K562 (cell line): Measurements from ENCODE around the gene CTF1. TPM values are rescaled to one million over a fixed set of nuclear protein-coding genes. Genes with fewer than 3 reads are reported as not detected.

Experiments used
- AFF1 ChIP-seq, 2 experiments: fragments of 450-650 bp; IDR thresholded peaks; 2 replicates each; pipeline ENCODE4 v1.6.1; 2018; ENCODE audit warnings: mild to moderate bottlenecking in 2 of 2, low read depth in 1 of 2; ENCODE audit not compliant: partially characterized antibody in 2 of 2
- CTBP1 ChIP-seq: fragments of 450-650 bp; IDR thresholded peaks from 2 replicates; pipeline ENCODE4 v1.6.1; 2016; ENCODE audit warnings: borderline replicate concordance
- ELK1 ChIP-seq: sonication (generic); formaldehyde crosslinking; IDR thresholded peaks from 2 replicates; pipeline ENCODE4 v1.8.1; 2022; ENCODE audit warnings: missing genetic modification reagents
- EP400 ChIP-seq: fragments of 450-650 bp; IDR thresholded peaks from 2 replicates; pipeline ENCODE4 v1.6.1; 2017; ENCODE audit warnings: antibody characterized with exemption, mild to moderate bottlenecking, moderate library complexity
- GABPA ChIP-seq: fragments of 200-800 bp; sonication (Bioruptor generic); conservative IDR thresholded peaks from 2 replicates; pipeline ENCODE4 v1.6.1; 2016; ENCODE audit warnings: low read depth, missing genetic modification characterization, missing compliant biosample characterization
- HSF4 ChIP-seq: fragments of 250-450 bp; sonication (Bioruptor Pico); IDR thresholded peaks from 2 replicates; pipeline ENCODE4 v2.1.2; 2022; ENCODE audit warnings: mild to moderate bottlenecking, moderate library complexity, borderline replicate concordance
- JUNB ChIP-seq: fragments of 450-650 bp; formaldehyde crosslinking; conservative IDR thresholded peaks from 2 replicates; pipeline ENCODE4 v1.4.0; 2020; ENCODE audit warnings: mild to moderate bottlenecking
- KLF6 ChIP-seq: fragments of 250-450 bp; sonication (Bioruptor Pico); IDR thresholded peaks from 2 replicates; pipeline ENCODE4 v1.4.0; 2020; ENCODE audit warnings: mild to moderate bottlenecking, moderate library complexity, borderline replicate concordance
- MLX ChIP-seq, 2 experiments: fragments of 450-650 bp in 1 of 2; sonication (generic) in 1 of 2; formaldehyde crosslinking; conservative IDR thresholded peaks; 2 replicates each; pipeline versions ENCODE4 v1.4.0 to v1.8.1; 2020 to 2022; ENCODE audit warnings: mild to moderate bottlenecking in 1 of 2, missing genetic modification reagents in 1 of 2
- NFATC3 ChIP-seq: fragments of 450-650 bp; IDR thresholded peaks from 2 replicates; pipeline ENCODE4 v1.6.1; 2017; ENCODE audit warnings: mild to moderate bottlenecking
- NUFIP1 ChIP-seq: fragments of 450-650 bp; IDR thresholded peaks from 2 replicates; pipeline ENCODE4 v1.6.1; 2018; ENCODE audit not compliant: partially characterized antibody
- RB1 ChIP-seq: fragments of 450-650 bp; IDR thresholded peaks from 2 replicates; pipeline ENCODE4 v1.6.1; 2017; ENCODE audit warnings: low read depth, mild to moderate bottlenecking
- RBM25 ChIP-seq: fragments of 200-400 bp; formaldehyde crosslinking; IDR thresholded peaks from 2 replicates; pipeline ENCODE4 v1.6.1; 2018; ENCODE audit warnings: low read length, low read depth, moderate library complexity; ENCODE audit not compliant: severe bottlenecking
- RNF2 ChIP-seq: sonication (generic); IDR thresholded peaks from 2 replicates; pipeline ENCODE4 v1.6.1; 2016
- SIRT6 ChIP-seq: IDR thresholded peaks from one replicate; pipeline ENCODE4 v1.6.1; 2012; ENCODE audit warnings: low read depth, mild to moderate bottlenecking, control low read depth, inconsistent platforms, low read length, moderate library complexity
- SREBF2 ChIP-seq: sonication (generic); formaldehyde crosslinking; IDR thresholded peaks from 2 replicates; pipeline ENCODE4 v1.4.0; 2020; ENCODE audit warnings: mild to moderate bottlenecking, missing genetic modification reagents
- TFE3 ChIP-seq: fragments of 450-650 bp; formaldehyde crosslinking; IDR thresholded peaks from 2 replicates; pipeline ENCODE4 v1.4.0; 2020; ENCODE audit warnings: mild to moderate bottlenecking, mixed read lengths
- TRIM24 ChIP-seq, 2 experiments: fragments of 450-650 bp; IDR thresholded peaks; 2 replicates each; pipeline ENCODE4 v1.6.1; 2016
- ZNF77 ChIP-seq: fragments of 250-450 bp; sonication (Bioruptor Pico); IDR thresholded peaks from 2 replicates; pipeline ENCODE4 v1.5.0; 2020
- ZNF830 ChIP-seq: fragments of 250-450 bp; sonication (Bioruptor Pico); IDR thresholded peaks from 2 replicates; pipeline ENCODE4 v1.5.0; 2021; ENCODE audit warnings: mild to moderate bottlenecking
- polyA plus RNA-seq, 8 experiments: library from polyadenylated mRNA; depleted of rRNA in 4 of 8; stranded (reverse) in 5 of 8; unstranded in 3 of 8; fragments of >200 nt; fragmentation: Nextera tagmentation in 2 of 8; fragmentation: Illumina TruSeq in 1 of 8; extraction: Ambion mirVana in 2 of 8; extraction: Trizol in 1 of 8; gene quantifications; 2 replicates each; pipeline versions ENCODE4 v1.2.1 to v1.2.3, GENCODE V29; 2011 to 2014; ENCODE audit warnings: inconsistent platforms in 1 of 8, missing spikeins in 1 of 8
- total RNA-seq, 7 experiments: library from RNA; depleted of rRNA in 6 of 7; stranded (reverse); fragments of >200 nt in 6 of 7; fragmentation: Illumina TruSeq in 2 of 7; extraction: Trizol in 2 of 7; gene quantifications; 2 replicates each; pipeline versions ENCODE4 v1.2.1 to v1.2.3, GENCODE V29; 2011 to 2021; ENCODE audit warnings: low replicate concordance in 1 of 7

The CTF1 gene
- total and polyA plus RNA-seq, 9 of the 15 experiments (the other 6 are each of a cell fraction or from before 2014, with no cell fraction given) = 0.24 to 2.5 (median 0.44) TPM

GRCh38 chr16:30875871-30876801 is 20.3 kb upstream of the CTF1 start (continued):
- no peak for TF ChIP-seq RB1
- no peak for TF ChIP-seq SIRT6
- peak; percentile 61; the same call in 1 of the 2 replicates for TF ChIP-seq RNF2
- TF ChIP-seq KLF6 (CRISPR knock-in tag) = no peak
- no peak for TF ChIP-seq SREBF2 (CRISPR knock-in tag)
- no peak for TF ChIP-seq NUFIP1
- TF ChIP-seq TRIM24 (IDR thresholded peaks at IDR 0.05) = peak; percentile 71 to 78
- peak; percentile 68 for TF ChIP-seq EP400
- 0 out of 4 replicates have a peak, but pooled peaks of 1 of the 2 experiments have one; percentile 44 for TF ChIP-seq MLX (CRISPR knock-in tag; conservative IDR thresholded peaks at IDR 0.05)
- TF ChIP-seq AFF1 (IDR thresholded peaks at IDR 0.05; ENCODE audit: low read depth in 1 of 2, partially characterized antibody in 2 of 2) = peak in 1 of 2 experiments; percentile 69
- peak; percentile 94 for TF ChIP-seq CTBP1
- TF ChIP-seq RBM25 = no peak
- no peak for TF ChIP-seq ELK1 (CRISPR knock-in tag)
- no peak for TF ChIP-seq HSF4 (CRISPR knock-in tag)
- TF ChIP-seq TFE3 (CRISPR knock-in tag) = no peak
- no peak for TF ChIP-seq ZNF77
- no peak for TF ChIP-seq JUNB (CRISPR knock-in tag)
- no peak for TF ChIP-seq NFATC3
- no peak for TF ChIP-seq ZNF830 (CRISPR knock-in tag)
- no peak for TF ChIP-seq GABPA
